ENCODE measurements around the gene ATCAY.

The ATCAY gene

GRCh38 chr19:3862826-3863500 lies 17.5 kb upstream of the ATCAY start:
- no peak for DNase-seq (ENCODE audit: low read depth, low spot score)
- POLR2A ChIA-PET = no interaction called here
- TF ChIP-seq CTCF (IDR thresholded peaks at IDR 0.05; ENCODE audit: insufficient read depth, low read length, missing control alignments) = no peak
- CTCF ChIA-PET = interaction anchor here (1.5 kb wide), 1 partner anchor 9 kb away, joined by 4 read pairs; no protein-coding TSS in a partner anchor
- H3K4me3 ChIP-seq (ENCODE audit: low read depth, low read length) = no peak overlapping the region

- H3K4me3 ChIP-seq (ENCODE audit: low read depth, low read length) = no peak overlapping the region
- ChIA-PET CTCF (interaction anchor here (1.5 kb wide), 1 partner anchor 9 kb away, joined by 4 read pairs; no protein-coding TSS in a partner anchor), POLR2A (no interaction called here)
- no peak for TF ChIP-seq CTCF (IDR thresholded peaks at IDR 0.05; ENCODE audit: insufficient read depth, low read length, missing control alignments)
- DNase-seq (ENCODE audit: low read depth, low spot score) = no peak
These were observed 16.8 kb upstream of the ATCAY start for GRCh38 chr19:3863648-3864047.

- TF ChIP-seq CTCF (IDR thresholded peaks at IDR 0.05; ENCODE audit: insufficient read depth, low read length, missing control alignments) = no peak
- no peak overlapping the region for H3K4me3 ChIP-seq (ENCODE audit: low read depth, low read length)
- no peak for DNase-seq (ENCODE audit: low read depth, low spot score)
- ChIA-PET CTCF (no interaction called here), POLR2A (no interaction called here)
These were observed 13.4 kb upstream of the ATCAY start for GRCh38 chr19:3866910-3867638.

GRCh38 chr19:3867971-3868769 lies 12.3 kb upstream of the ATCAY start:
- TF ChIP-seq CTCF (IDR thresholded peaks at IDR 0.05; ENCODE audit: insufficient read depth, low read length, missing control alignments) = no peak
- ChIA-PET POLR2A (no interaction called here), CTCF (no interaction called here)
- DNase-seq (ENCODE audit: low read depth, low spot score) = no peak
- H3K4me3 ChIP-seq (ENCODE audit: low read depth, low read length) = no peak overlapping the region

- ChIA-PET CTCF (no interaction called here), POLR2A (no interaction called here)
These were observed 11.6 kb upstream of the ATCAY start, which contains the start of gene ZFR2 for GRCh38 chr19:3868770-3869456. Gene ZFR2, minus strand, starts transcription at chr19:3869038. Its CDS starts 21 bp downstream, at chr19:3869017.

More at GRCh38 chr19:3868770-3869456, 11.6 kb upstream of the ATCAY start, which contains the start of gene ZFR2:
- DNase-seq (ENCODE audit: low read depth, low spot score) = no peak
- H3K4me3 ChIP-seq (ENCODE audit: low read depth, low read length) = no peak within 1 kb of the TSS
- TF ChIP-seq CTCF (IDR thresholded peaks at IDR 0.05; ENCODE audit: insufficient read depth, low read length, missing control alignments) = no peak
